GM18873 (cell line): Measurements from ENCODE around the gene PSMB2.
"Not testable (repeated sequence)": the region's sequence is repeated elsewhere in the genome, so short reads cannot be mapped to it uniquely, and the experiment has no call there.

Source experiments
- ATAC-seq: cut with Tn5 transposase; IDR thresholded peaks from one replicate; pipeline ENCODE4 v1.9.1; 2021; ENCODE audit warnings: mild to moderate bottlenecking, moderate library complexity, moderate number of reproducible peaks; ENCODE audit not compliant: unreplicated experiment, low FRiP score

Gene PSMB2

DNA sequence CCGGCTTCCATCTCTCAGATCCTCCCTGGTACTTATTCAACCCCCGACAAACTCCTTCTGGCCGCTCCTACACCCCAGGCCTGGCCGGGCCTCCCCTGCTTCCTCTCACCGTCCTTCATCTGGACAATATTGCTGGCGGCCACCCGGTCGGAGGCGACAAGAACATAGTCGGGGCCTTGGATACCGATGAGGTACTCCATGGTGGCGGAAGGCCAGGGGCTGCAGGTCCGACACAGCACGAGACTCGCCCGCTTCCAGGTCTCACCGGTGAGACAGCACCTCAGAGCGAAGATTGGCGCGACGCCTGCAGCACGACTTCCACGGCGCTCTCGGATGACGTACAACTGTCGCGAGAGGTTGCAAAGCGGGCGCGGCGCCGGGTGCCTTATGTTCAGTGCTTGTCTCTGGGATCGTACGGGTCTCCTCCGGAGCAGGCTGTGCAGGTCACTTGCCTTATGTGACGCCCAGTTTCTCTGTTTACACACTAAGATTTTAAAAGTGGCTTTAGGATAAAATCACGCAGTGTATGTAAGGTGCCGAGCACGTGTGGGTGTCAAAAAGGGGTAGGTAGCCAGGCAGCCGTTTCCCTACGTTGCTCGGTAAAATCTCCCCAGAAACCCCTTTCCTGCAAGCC, at the start of gene PSMB2:
TSS of gene PSMB2 (minus strand) at position 294 of the 634 bp plus-strand sequence. CDS start at position 200, 94 bp downstream.
- peak; percentile 69 for ATAC-seq

DNA sequence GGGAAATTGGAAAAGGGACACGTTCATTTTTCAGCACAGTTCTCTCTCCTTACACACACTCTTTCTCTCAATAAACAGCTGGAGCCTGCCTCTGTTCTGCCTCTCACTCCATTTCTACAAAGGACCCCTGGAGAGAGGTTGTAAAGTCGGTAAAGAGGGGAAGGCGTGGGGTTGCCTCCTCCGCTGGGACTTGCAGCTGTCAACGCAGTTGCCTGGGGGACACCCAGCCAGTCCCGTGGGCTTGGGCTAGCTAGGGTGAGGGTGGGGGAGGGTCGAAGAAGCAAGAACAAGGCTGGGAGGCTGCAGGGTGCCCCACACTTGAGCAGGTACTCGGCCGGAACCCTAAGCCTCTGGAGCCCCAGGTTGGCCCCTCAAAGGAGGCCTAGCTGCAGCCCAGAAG, 49.8 kb upstream of the PSMB2 start:
- no peak for ATAC-seq

DNA sequence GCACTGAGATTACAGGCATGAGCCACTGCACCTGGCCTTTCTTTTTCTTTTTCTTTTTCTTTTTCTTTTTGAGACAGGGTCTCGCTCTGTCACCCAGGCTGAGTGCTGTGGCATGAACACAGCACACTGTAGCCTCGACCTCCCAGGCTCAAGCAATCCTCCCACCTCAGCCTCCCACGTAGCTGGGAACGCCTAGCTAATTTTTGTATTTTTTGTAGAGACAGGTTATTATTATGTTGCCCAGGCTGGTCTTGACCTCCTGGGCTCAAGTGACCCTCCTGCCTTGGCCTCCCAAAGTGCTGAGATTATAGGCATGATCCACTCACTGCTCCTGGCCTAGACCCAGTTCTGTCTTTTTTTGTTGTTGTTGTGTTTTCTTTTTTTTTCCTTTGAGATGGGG, 48.8 kb upstream of the PSMB2 start:
- ATAC-seq: not testable (repeated sequence)

DNA sequence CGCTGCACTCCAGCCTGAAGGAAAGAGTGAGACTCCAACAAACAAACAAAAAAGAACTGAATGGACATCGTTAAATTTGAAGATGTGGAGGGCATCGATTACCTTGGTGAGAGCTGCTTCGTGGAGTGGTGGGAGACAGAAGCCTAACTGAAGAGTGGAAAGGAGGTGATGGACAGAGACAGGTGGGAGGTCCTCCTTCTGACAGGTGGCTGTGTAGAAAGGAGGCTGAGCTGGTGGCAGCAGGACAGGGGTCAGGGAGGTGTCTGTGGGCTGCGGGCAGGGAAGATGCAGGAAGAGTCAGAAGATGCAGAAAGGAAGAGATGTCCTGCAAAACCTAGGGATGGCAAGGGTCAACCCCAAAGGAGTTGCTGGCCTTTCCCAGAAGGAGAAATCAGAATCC, 46.8 kb upstream of the PSMB2 start:
- ATAC-seq: no peak

DNA sequence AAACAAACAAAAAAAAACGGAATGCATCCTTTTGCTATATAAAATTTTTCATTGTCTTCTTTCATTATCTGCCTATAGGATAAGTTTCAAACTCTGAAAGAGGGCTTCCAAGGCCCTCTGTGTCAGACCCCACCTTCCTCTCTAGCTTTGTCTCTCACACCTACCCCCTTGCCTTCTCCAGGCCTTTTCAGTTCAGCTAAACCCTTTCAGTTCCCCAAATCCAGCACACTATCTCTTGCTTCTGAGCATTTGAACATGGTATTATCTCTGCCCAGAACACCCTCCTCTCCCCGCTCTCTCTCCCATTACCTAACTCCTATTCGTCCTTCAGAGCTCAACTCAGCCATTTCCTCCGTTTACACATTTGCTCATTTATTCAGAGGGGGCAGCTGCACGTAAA, 41.7 kb upstream of the PSMB2 start:
- no peak for ATAC-seq

DNA sequence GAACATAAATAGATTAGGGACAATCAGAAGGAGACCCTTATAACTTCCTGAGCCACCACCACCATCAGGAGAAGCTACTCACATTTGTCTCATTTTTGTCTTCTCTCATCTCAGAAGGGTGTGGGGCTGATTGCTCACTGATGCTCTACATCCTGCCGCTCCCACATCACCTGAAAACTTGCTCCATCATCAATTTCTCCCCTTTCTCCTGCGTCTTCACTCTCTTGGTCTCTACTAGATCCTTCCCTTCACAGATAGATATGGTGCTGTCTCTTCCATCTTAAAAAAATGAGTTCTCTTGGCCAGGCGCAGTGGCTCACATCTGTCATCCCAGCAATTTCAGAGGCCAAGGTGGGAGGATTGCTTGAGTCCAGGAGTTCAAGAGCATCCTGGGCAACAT, 38.9 kb upstream of the PSMB2 start:
- ATAC-seq: no peak

DNA sequence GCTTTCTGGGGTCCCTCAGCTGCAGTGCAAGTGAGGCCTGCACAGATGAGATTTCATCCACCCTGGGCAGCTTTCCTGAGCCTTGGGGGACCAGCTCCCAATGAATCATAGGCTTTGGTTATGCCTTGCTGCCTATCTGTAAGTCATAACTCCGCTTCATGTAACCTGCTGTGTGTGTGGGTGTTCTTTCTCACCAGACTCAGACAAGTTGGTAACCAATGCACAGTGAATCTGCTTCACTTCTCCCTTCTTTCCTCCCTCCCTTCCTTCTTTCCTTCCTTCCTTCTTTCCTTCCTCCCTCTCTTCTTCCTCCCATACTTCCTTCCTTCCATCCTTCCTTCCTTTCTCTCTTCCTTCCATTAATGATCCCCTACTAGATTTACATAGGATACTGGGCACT, 34.4 kb upstream of the PSMB2 start:
- ATAC-seq: no peak

DNA sequence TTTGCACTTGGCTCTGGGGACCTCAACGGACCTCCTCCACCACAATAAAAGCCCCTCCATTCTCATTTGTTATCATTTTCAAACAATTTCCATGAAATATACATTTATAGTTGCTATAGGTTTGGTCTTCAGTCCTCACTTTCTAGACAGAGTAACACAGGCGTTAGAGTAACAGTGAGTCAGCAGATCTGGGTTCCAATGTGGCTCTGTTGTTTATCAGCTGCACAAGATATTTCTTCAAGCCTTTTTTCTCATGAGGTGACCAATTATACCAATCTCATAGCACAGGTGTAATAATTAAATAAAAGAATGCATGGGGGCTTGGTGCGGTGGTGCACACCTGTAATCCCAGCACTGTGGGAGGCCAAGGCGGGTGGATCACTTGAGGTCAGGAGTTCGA, 32.8 kb upstream of the PSMB2 start:
- no peak for ATAC-seq

DNA sequence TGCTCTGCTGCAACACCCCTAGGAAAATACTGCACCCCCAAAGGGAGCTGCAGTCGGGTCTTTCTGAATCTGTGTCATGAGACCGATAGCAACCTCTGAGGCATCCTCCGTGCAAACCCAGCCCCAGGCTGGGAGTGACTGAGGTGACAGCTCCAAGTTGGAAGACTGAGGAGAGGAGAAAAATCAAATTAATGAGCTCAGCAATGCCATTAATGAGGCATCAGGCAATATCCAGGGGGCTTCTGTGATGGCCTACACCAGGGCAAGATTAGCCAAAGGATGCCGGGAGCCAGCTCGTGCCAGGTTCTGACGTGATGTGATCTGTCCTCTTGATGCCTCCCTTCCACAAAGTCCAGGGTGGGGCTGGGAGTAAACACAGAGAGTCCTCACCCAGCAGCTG, 30.8 kb upstream of the PSMB2 start:
- ATAC-seq: no peak

DNA sequence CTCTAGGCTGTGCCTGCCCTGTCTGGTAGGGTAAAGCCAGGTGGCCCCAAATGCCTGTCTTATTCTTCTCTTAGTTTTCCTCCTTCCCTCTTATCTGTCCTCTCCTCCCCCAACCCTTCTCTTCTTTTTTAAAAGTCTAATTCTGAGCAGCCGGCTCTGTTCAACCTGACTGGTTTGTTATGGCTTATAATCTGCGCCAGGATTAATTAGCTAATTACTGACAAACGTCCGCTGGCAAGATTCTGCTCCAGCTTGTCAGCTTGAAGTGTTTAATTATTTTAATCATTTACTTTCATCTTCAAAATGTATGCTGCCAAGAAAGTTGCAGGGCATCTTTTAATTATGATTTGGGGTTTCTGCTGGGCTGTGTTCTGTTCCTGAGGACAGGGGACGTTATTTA, 27.2 kb upstream of the PSMB2 start:
- no peak for ATAC-seq

DNA sequence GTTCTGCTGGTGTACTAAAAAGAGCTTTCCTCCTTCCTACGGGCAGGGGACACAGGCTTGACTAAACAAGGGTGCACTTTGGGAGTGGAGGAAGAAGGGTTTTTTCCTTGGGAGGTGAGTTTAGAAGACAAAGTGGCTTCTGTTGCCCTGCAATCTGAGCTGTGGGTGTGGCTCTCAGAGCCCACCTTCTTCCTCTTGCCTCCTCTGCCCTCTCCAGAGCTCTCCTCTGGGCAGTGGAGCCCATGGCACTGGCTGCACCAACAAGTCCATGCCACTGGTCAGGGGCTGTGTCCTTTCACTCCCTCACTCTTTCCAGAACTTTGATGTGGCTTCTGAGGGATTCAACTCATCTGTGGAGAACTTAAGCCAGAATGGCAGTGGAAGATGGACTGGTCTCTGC, 25.6 kb upstream of the PSMB2 start:
- no peak for ATAC-seq

DNA sequence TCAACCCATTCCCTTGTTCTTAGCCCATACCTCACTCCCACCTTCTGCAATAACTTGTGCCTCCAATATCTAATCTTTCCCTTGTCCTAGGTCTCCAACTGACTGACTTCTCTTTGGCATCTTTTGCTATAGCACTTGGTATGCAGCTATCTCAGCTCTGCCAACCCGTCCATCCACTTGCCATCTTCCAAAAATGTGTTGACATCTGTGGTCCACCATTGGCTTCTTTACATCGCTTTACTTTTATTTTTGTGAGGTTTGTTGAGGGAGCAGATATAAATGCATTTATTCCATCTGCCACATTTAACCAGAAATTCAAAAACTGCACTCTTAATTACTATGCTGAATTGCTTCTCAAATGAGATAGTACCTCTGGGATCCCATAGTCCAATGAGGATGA, 24.9 kb upstream of the PSMB2 start:
- ATAC-seq: no peak

DNA sequence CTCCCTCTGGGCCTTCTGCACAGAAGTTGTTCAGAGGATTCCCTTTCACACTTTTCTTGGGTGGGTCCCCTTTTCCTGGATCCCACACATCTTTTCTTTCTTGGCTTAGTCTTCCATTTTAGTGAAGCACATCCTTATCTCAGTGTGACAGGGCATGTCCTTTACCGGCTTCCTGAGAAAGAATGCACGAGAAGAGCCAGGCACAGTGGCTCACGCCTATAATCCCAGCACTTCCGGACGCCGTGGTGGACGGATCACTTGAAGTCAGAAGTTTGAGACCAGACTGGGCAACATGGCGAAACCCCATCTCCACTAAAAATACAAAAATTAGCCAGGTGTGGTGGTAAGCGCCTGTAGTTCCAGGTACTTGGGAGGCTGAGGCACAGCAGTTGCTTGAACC, 22.1 kb upstream of the PSMB2 start:
- ATAC-seq: no peak

DNA sequence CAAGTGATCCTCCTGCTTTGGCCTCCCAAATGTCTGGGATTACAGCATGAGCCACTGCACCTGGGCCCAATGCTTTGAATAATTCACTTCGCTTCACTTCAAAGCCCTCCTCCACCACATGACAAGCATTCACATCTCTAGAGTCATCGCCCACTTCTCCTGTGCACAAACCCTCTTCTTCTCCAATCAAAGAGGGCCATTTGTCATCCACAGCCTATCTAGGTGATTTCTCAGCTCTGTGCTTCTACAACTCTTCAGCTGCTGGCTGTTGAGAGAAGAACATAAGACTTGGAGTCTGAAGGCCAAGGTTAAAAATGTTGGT, 20.1 kb upstream of the PSMB2 start:
- ATAC-seq: no peak

DNA sequence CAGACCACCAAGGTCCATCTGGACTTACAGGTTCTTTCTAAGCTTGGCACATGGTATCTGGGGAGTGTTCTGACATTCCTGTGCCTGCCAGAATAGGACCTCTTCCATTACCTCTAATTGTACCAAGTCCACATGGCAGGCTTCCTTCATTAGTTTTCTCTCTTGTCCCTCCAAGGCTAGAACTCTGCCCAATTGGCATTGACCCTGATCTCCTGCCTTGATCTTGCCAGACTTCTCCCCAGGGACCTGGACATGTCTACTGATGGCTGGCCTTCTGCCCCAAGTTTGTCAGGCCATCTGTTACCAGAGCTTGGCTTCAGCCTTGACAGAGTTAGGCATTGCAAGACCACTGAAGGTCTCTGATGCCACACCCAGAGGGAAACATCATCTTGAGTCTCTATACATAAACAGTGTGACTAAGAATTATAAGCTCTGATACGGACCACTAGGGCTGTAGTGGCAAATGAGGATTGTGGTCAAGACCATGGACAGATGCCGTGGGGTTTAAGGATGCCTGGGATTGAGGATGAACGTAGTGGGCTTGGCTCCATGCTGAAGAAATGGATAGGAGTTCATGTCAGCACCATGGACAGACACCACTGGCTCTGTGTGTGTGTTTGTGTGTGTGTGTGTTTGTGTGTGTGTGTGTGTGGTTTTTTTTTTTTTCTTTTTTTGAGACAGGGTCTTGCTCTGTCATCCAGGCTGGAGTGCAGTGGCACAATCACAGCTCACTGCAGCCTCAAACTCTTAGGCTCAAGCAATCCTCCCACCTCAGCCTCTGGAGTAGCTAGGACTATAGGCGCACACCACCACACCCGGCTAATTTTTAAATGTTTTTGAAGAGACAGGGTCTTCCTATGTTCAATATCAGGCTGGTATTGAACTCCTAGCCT, 19.5 kb upstream of the PSMB2 start:
- no peak for ATAC-seq

DNA sequence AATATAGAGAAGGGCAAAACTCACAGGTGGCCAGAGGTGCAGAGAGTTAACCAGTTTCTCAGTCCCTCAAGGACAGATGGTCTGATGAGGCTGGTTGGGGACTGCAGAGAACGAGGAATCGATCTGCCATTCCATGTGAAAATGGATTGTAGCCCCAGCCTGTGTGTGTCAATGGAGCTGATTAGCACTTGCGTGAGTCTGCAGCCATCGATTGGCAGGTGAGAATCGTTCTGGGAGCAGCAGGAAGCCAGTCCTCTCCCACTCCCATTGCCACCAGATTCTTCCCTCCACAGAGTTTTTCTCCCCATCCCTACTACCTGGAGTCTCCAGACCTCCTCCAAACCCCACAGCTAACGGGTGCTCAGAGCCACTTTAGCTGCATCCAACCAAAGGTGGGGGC, 18.3 kb upstream of the PSMB2 start:
- no peak for ATAC-seq

DNA sequence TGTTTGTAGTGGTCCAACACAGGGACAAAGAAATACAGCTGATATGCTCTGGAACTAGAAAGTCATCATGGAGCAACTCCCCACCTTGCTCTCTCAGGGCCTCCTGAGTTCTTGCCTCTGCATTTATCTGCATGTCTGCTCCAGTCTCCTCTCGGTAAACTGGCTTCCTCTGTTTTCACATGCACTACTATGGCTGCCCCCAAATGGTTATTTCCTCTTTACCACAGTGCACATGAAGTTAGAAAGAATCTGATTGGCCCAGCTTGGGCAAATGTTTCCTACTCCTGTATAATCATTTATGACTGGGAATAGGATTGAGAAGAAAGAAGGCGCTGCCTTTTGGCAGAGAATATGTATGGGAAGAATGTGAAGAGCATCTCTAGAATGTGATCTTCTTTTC, 16.5 kb upstream of the PSMB2 start:
- ATAC-seq: no peak

DNA sequence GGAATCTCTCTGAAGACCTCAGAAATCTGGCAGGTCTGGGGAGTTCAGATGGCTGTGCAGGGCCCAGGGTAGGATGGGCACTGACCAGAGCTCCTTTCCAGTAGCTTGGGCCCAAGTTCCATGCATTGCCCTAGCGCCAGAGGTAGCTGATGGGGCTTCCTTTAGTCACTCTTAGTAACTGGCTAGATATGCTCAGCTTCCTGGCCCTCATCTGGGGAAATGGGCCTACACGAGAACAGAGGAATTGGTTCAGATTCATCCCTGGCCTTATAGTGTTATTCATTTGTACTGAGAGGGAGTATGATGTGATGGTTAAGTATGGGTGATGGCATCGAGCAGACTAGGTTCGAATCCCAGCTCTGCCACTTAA, 15.5 kb upstream of the PSMB2 start:
- ATAC-seq: no peak

DNA sequence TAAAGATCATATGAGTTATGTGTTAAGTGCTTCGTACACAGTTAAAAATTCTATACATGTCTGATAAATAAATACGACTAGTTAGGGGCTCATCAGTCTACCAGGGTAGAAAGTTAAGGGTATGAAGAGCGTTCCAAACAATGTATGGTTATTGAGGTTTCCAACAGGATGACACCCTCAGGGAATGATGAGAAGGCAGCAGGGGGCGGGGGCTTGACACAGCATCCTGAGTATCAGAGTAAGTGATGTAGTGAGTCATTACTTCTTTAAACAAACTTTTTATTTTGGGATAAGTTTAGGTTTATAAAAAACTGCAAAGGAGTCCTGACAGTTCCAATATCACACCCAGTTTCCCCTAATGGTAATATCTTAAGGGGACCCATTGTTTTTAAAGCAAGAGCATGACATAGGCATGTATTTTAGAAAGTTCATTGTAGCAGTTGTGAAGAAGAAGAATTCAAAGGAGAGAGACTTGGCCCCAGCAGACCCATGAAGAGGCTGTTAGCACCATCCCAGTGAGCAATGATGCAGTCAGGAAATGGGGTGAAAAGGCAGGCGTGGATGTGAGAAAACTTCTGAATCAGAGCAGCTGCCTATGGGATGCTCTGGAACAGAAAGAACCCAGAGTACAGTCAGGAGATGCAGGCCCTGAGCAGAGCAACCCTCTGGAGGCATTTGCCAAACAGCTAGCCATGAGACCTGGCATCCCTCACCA, 15.0 kb upstream of the PSMB2 start:
- ATAC-seq: no peak

DNA sequence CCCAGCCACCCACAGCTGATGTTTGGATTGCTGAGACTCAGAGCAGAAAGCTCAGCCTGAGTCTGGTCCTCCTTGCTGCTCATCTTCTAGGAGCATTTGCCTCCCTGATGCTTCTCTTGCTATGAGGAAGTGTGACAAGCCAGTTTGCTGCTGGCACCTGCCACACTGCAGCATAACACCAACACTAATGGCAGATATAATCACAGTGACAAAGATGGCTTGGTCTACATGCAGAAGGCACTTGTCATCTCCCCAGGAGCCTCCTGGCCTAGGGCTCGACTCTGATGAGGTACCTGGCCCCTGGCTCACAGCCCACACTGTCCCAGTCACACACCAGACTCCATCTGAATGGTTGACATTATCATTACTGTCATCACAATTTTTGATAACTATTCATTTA, 13.9 kb upstream of the PSMB2 start:
- no peak for ATAC-seq

DNA sequence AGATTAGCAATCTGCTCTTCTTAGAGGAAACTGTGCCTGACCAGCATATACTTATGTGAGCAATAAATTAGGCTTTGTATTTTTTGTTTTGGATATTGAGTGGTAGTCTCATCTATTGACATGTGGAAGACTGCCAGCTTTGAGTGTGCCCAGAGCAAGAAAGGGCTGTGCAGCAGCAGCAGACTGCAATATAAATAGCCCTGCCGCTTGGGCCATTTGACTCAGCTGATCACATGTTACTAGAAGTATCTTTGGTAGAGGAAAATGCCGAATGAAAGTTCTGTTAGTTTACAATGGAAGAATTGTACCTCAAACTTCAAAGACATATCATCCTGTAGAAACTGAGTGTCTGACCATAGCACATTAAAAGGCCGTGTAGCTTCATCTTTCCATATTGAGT, 9.1 kb upstream of the PSMB2 start:
- ATAC-seq: no peak

DNA sequence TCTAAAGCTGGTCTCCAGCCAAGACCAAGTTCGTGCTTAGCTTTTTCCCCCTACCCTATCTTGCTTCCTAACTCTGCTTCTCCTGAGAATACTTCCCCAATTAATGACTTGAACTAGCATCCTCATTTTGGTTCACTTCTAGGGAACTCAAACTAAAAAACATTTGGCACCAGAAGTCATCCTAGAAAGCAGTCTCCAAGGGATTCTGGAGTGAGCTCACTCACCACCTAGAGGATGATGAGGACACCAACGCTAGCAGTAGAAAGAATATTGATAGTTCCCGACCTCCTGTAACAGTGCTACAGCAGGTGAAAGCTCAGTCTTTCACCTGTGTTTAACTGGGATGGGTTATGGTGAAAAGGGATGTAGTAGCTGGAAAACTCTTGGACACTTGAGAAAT, 4.7 kb upstream of the PSMB2 start:
- ATAC-seq: no peak
